Heart left ventricle (tissue), 16 donors: ENCODE data around the gene TAOK1. TPM values are rescaled to one million over a fixed set of nuclear protein-coding genes. Genes with fewer than 3 reads are reported as not detected.

ENCODE experiments used
- ATAC-seq, 4 donors: fragments of 200-7000 bp; cut with Tn5 transposase; one replicate each; pipeline ENCODE4 v1.9.1; 2020 to 2022; ENCODE audit warnings: moderate library complexity in 4 of 4, mild to moderate bottlenecking in 3 of 4, moderate number of reproducible peaks in 1 of 4
- DNase-seq, 5 donors: peaks; one replicate each; pipeline ENCODE4 v3.0.0-alpha.2; 2020
- H3K27ac ChIP-seq, 12 donors: fragments of 200-600 bp; sonication (generic) in 4 of 12; one replicate each; pipeline versions ENCODE4 v1.5.0 to v1.8.0; 2016 to 2022; ENCODE audit warnings: mild to moderate bottlenecking in 2 of 12
- H3K27me3 ChIP-seq, 9 donors: fragments of 200-600 bp; sonication (generic) in 2 of 9; one replicate each; pipeline versions ENCODE4 v1.5.1 to v1.8.0; 2016 to 2022; ENCODE audit warnings: mild to moderate bottlenecking in 3 of 9
- H3K36me3 ChIP-seq, 9 donors: fragments of 200-600 bp; sonication (generic) in 2 of 9; one replicate each; pipeline versions ENCODE4 v1.5.0 to v1.8.0; 2018 to 2022; ENCODE audit warnings: mild to moderate bottlenecking in 2 of 9
- H3K4me1 ChIP-seq, 12 donors: fragments of 200-600 bp; sonication (generic) in 4 of 12; one replicate each; pipeline versions ENCODE4 v1.5.0 to v1.8.0; 2016 to 2022; ENCODE audit warnings: mild to moderate bottlenecking in 3 of 12
- H3K4me3 ChIP-seq, 12 donors: fragments of 200-600 bp; sonication (generic) in 4 of 12; one replicate each; pipeline versions ENCODE4 v1.5.0 to v1.8.0; 2017 to 2022; ENCODE audit warnings: mild to moderate bottlenecking in 9 of 12, moderate library complexity in 4 of 12
- H3K9me3 ChIP-seq, 12 donors: fragments of 200-600 bp; sonication (generic) in 4 of 12; one replicate each; pipeline versions ENCODE4 v1.5.0 to v1.8.0; 2016 to 2022; ENCODE audit warnings: mild to moderate bottlenecking in 1 of 12
- POLR2A ChIP-seq, 2 donors: fragments of 450-650 bp; IDR thresholded peaks; one replicate each; pipeline ENCODE4 v1.6.1; 2017; ENCODE audit warnings: antibody characterized with exemption in 2 of 2, mild to moderate bottlenecking in 2 of 2, moderate library complexity in 2 of 2
- WGBS, 4 donors: extraction: QIAGEN DNeasy Blood & Tissue Kit in 2 of 4; methylation state at CpG; one replicate each; pipeline versions ENCODE4 v1.1.5 to v1.1.7; 2013 to 2018; 5-methylcytosine and 5-hydroxymethylcytosine counted together
- intact Hi-C, 10 donors: fragments of 100-400 bp; cut with DNase I; formaldehyde crosslinking; loops; one replicate each; pipeline versions ENCODE4 v1.11.1 to v1.14.2; 2022
- polyA plus RNA-seq, 2 donors: library from polyadenylated mRNA; stranded (reverse); fragments of 200-250 nt; gene quantifications; one replicate each; pipeline ENCODE4 v1.2.3, GENCODE V29; 2013
- total RNA-seq, 9 donors: library from RNA; depleted of rRNA in 2 of 9; stranded (reverse); fragments of >200 nt in 2 of 9; fragmentation: NEBNext Ultra II Directional in 3 of 9; extraction: Animal tissue kit (Norgen Biotek cat#: 25700) in 3 of 9; gene quantifications; one replicate each; pipeline versions ENCODE4 v1.1.0 to v1.2.4, GENCODE V29; 2016 to 2023
- TF ChIP-seq, protein P1 (sequence below), 12 donors: fragments of 200-600 bp; sonication (generic) in 4 of 12; IDR thresholded peaks; one replicate each; pipeline versions ENCODE4 v1.5.0 to v1.8.0; 2018 to 2022; ENCODE audit warnings: antibody characterized with exemption in 12 of 12, mild to moderate bottlenecking in 5 of 12
- donor health status: ischemic (EF 13 %, LVEDD 7.1; RV severe dilation, severe dysfunction).
- donor health status: healthy with polysubstance abuse.
- donor health status: DM: no; HTN: yes; CAD: no.
- donor health status: DM: no; HTN: no; CAD: no.
- donor health status: ischemic (EF 25% LVEDD 6.9; RV normal size, moderate dysfunction).
- donor health status: ischemic (EF 25% LVEDD 5.7; RV mildly dilated, moderate dysfunction).
- donor health status: healthy.
- donor health status: DM: yes; HTN: yes; CAD: no.
- donor health status: ischemic (EF 35%, LVEDD 5.7; RV mildly dilated, moderate dysfunction).
- donor health status: nonischemic (EF 11% LVEDD 7.7; RV severe dilation, severe dysfunction).
- donor health status: DM: yes; HTN: yes; CAD: no.
- donor health status: PGD.
- donor health status: ischemic (EF 29% LVEDD 5.4; RV normal size, mild dysfunction).
- donor health status: nonischemic (EF 23%, LVEDD 6.1; RV moderate dilation, normal function).

TAOK1 gene
- total and polyA plus RNA-seq, 11 donors = 9.2 to 81.2 (median 59.0) TPM

DNA sequence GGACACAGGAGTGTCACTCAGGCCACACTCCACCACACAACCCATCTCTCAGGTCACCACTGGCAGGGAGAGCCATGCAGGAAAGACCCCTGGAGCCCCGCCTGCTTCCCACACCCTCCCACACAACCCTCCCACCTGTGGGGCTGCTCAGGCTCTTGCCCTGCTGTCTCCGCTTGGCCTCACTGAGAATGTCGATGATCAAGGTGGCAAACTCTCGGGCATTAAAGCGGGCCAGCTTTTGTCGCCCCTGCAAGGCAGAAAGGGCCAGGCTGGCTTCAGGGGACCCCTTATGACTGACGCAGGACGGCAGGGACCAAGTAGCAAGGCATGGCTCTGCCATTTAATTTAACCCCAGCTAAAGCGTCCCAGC lies 186.8 kb downstream of the TAOK1 start:
- no peak for ATAC-seq
- Histone ChIP-seq H3K9me3 (no peaks in the 10 kb centered on the region), H3K27ac (peak overlapping the region in 1 of 12 donors; percentile 54), H3K27me3 (no peaks in the 10 kb centered on the region), H3K36me3 (peaks cover 0 to 85% (median 79%) of the 10 kb centered on the region in 9 donors), H3K4me3 (no peak overlapping the region), H3K4me1 (peaks cover 3 to 36% (median 19%) of the 10 kb centered on the region in 12 donors)
- WGBS, 4 donors = 94 to 97% (median 96%) methylated on average over 9 of the region's 9 CpGs
- intact Hi-C loops = loop anchor here in 2 of 10 donors (5.0 to 10.0 kb wide), 2 partner anchors 35 to 518 kb away; no protein-coding TSS in a partner anchor
- peak in 2 of 5 donors; percentile 5 to 15 for DNase-seq
- TF ChIP-seq POLR2A (IDR thresholded peaks at IDR 0.05) = no peak
- TF ChIP-seq, protein P1, sequence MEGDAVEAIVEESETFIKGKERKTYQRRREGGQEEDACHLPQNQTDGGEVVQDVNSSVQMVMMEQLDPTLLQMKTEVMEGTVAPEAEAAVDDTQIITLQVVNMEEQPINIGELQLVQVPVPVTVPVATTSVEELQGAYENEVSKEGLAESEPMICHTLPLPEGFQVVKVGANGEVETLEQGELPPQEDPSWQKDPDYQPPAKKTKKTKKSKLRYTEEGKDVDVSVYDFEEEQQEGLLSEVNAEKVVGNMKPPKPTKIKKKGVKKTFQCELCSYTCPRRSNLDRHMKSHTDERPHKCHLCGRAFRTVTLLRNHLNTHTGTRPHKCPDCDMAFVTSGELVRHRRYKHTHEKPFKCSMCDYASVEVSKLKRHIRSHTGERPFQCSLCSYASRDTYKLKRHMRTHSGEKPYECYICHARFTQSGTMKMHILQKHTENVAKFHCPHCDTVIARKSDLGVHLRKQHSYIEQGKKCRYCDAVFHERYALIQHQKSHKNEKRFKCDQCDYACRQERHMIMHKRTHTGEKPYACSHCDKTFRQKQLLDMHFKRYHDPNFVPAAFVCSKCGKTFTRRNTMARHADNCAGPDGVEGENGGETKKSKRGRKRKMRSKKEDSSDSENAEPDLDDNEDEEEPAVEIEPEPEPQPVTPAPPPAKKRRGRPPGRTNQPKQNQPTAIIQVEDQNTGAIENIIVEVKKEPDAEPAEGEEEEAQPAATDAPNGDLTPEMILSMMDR (IDR thresholded peaks at IDR 0.05) = no peak

DNA sequence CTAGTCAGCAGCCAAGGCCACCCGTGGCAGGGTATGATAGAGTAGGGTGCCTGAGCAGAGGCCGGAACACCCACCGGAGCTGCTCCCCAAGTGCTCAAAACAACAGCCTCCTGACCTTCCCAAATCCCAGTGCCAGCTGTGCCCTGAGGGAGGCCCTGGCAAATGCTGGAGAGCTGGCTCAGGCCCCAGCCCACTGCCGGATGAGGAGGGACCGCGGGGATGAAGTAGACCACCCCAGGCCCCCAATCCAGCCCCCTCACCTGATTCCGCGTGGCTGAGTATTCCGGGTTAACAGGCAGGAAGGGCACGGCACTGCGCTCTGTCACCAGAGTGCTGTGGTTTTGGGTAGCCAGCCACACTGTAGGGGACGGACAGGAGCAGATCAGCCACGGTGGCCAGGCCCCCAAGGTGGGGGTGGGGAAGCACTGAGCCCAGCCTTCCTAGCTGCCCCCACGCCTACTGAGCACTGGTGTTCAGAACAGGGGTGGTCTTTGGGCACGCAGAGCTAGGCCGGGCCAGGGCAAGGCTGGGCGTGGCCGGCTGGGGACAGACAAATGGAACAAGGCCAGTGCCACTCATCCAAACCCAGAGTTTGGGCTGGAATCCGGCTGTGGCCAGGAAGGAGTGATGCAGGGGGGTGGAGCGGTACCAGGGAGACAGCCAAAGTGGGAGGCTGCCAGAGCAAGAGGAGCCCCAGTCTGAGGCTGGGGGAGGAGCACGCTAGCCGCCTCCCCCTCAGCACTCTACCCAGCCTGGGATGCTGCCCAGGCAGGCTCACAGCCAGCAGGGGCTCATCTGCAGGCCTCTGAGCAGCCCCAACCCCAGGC lies 187.4 kb downstream of the TAOK1 start:
- ATAC-seq (peak in 1 of 4 donors; percentile 2), DNase-seq (peak in 4 of 5 donors; percentile 21 to 53 (median 26))
- peaks cover 0 to 30% (median 13%) of the 10 kb centered on the region in 12 donors for H3K4me1 ChIP-seq
- 73 to 85% (median 77%) methylated on average over 13 to 22 of the region's 22 CpGs for WGBS, 4 donors
- H3K9me3 ChIP-seq = no peaks in the 10 kb centered on the region
- intact Hi-C loops = loop anchor here in 3 of 10 donors (2.0 to 10.0 kb wide), 3 partner anchors 33 to 517 kb away; no protein-coding TSS in a partner anchor
- TF ChIP-seq POLR2A (IDR thresholded peaks at IDR 0.05) = no peak
- TF ChIP-seq, protein P1 (IDR thresholded peaks at IDR 0.05) = no peak
- H3K4me3 ChIP-seq = no peak overlapping the region
- H3K27ac ChIP-seq = peak overlapping the region in 1 of 12 donors; percentile 54
- peaks cover 0 to 91% (median 85%) of the 10 kb centered on the region in 9 donors for H3K36me3 ChIP-seq
- H3K27me3 ChIP-seq = no peaks in the 10 kb centered on the region

DNA sequence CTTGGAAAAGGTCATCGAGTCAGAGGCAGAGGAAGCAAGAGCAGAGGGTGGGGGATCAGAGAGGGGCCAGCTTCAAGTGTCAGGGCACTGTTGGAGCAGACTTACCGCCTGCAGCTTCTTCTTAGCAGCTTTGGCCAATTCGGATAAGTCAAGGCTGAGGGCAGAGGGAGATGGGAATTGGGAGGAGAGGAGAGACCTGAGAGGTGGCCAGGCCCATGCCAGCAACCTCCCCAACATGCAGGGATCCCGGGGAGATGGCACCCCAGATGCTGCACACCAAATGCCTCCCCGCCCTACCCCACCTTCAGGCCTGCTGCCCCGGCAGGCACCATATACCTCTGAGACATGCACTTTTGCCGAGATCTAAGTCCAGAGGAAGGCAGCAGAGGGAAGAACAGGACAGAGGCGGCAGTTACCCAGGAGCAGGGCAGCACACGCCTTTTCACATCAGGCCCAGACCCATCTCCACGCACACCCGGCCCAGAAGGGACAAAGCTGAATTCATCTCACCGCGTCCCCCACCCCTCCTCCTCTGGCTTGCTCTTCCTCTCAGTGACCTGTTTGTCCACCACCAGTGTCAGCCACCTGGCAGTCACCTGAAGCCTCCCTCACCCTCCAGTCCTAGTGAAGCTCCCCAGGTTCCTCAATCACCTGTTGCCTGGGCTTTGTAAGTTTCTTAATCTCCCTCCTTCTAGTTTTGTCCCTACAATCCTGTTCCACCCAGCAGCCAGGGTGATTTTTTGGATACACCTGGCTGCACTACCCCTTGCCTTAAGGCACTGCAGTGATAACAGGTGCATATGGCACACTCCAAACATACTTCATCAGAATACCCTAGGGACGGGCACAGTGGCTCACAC lies 188.7 kb downstream of the TAOK1 start:
- Histone ChIP-seq H3K4me1 (peaks cover 0 to 30% (median 11%) of the 10 kb centered on the region in 12 donors), H3K27me3 (no peaks in the 10 kb centered on the region), H3K27ac (no peak overlapping the region), H3K4me3 (no peak overlapping the region), H3K36me3 (peaks cover 0 to 94% (median 84%) of the 10 kb centered on the region in 9 donors), H3K9me3 (no peaks in the 10 kb centered on the region)
- intact Hi-C loops = loop anchor here in 3 of 10 donors (2.0 to 10.0 kb wide), 3 partner anchors 32 to 516 kb away; no protein-coding TSS in a partner anchor
- WGBS, 4 donors = 89 to 95% (median 92%) methylated on average over 13 to 14 of the region's 14 CpGs
- DNase-seq (peak in 3 of 5 donors; percentile 4 to 29 (median 18)), ATAC-seq (no peak)
- TF ChIP-seq POLR2A (IDR thresholded peaks at IDR 0.05) = no peak
- TF ChIP-seq, protein P1 (IDR thresholded peaks at IDR 0.05) = no peak
